H9 (cell line): ENCODE data around the gene HSD17B7. TPM values are rescaled to one million over a fixed set of nuclear protein-coding genes. Genes with fewer than 3 reads are reported as not detected.

Source experiments
- DNase-seq: peaks from one replicate; pipeline ENCODE4 v3.0.0-alpha.2; 2017
- H2AFZ ChIP-seq: one replicate; pipeline ENCODE4 v1.6.1; 2013; ENCODE audit warnings: mild to moderate bottlenecking, low read length, control low read depth, moderate library complexity
- H2AK5ac ChIP-seq: 2 replicates; pipeline ENCODE4 v1.6.1; 2013; ENCODE audit warnings: low read length, control low read depth, mixed read lengths; ENCODE audit not compliant: insufficient read length
- H2BK120ac ChIP-seq: one replicate; pipeline ENCODE4 v1.6.1; 2013; ENCODE audit warnings: low read depth, mild to moderate bottlenecking, low read length, control low read depth, inconsistent platforms; ENCODE audit not compliant: poor library complexity, severe bottlenecking
- H2BK12ac ChIP-seq: 2 replicates; pipeline ENCODE4 v1.6.1; 2013; ENCODE audit warnings: low read length, control low read depth, mixed read lengths, low read depth; ENCODE audit not compliant: insufficient read length
- H2BK15ac ChIP-seq: 2 replicates; pipeline ENCODE4 v1.6.1; 2013; ENCODE audit warnings: low read depth, low read length, control low read depth
- H2BK20ac ChIP-seq: one replicate; pipeline ENCODE4 v1.6.1; 2013; ENCODE audit warnings: low read depth, mild to moderate bottlenecking, low read length, control low read depth, inconsistent platforms; ENCODE audit not compliant: poor library complexity, severe bottlenecking
- H2BK5ac ChIP-seq: 2 replicates; pipeline ENCODE4 v1.6.1; 2013; ENCODE audit warnings: low read length, control low read depth, mixed read lengths; ENCODE audit not compliant: insufficient read length
- H3K14ac ChIP-seq: 2 replicates; pipeline ENCODE4 v1.6.1; 2013; ENCODE audit warnings: low read length, control low read depth; ENCODE audit not compliant: insufficient read depth
- H3K18ac ChIP-seq: 2 replicates; pipeline ENCODE4 v1.6.1; 2013; ENCODE audit warnings: low read depth, mild to moderate bottlenecking, mixed read lengths, low read length, control low read depth; ENCODE audit not compliant: insufficient read length
- H3K23ac ChIP-seq: 2 replicates; pipeline ENCODE4 v1.6.1; 2013; ENCODE audit warnings: low read length, control low read depth, mixed read lengths, low read depth; ENCODE audit not compliant: insufficient read length
- H3K23me2 ChIP-seq: 2 replicates; pipeline ENCODE4 v1.6.1; 2013; ENCODE audit warnings: low read depth, mild to moderate bottlenecking, mixed read lengths, low read length, control low read depth; ENCODE audit not compliant: insufficient read length, poor library complexity, severe bottlenecking
- H3K27ac ChIP-seq: 2 replicates; pipeline ENCODE4 v1.5.1; 2013; ENCODE audit warnings: low read length, control low read depth, mixed read lengths, low read depth; ENCODE audit not compliant: insufficient read length
- H3K27me3 ChIP-seq: 2 replicates; pipeline ENCODE4 v1.6.1; 2013; ENCODE audit warnings: low read length, control low read depth, inconsistent platforms; ENCODE audit not compliant: insufficient read depth
- H3K4ac ChIP-seq: 2 replicates; pipeline ENCODE4 v1.6.1; 2013; ENCODE audit warnings: low read depth, mild to moderate bottlenecking, control low read depth, inconsistent platforms, low read length, moderate library complexity
- H3K4me1 ChIP-seq: 2 replicates; pipeline ENCODE4 v1.6.1; 2013; ENCODE audit warnings: low read length, control low read depth, inconsistent platforms; ENCODE audit not compliant: insufficient read depth
- H3K4me2 ChIP-seq: 2 replicates; pipeline ENCODE4 v1.6.1; 2013; ENCODE audit warnings: low read length, control low read depth, mixed read lengths; ENCODE audit not compliant: insufficient read length, insufficient read depth
- H3K56ac ChIP-seq: 2 replicates; pipeline ENCODE4 v1.6.1; 2013; ENCODE audit warnings: low read depth, mild to moderate bottlenecking, mixed read lengths, low read length, control low read depth; ENCODE audit not compliant: insufficient read length
- H3K79me1 ChIP-seq: 2 replicates; pipeline ENCODE4 v1.6.1; 2013; ENCODE audit warnings: low read depth, mild to moderate bottlenecking, moderate library complexity, low read length, control low read depth, inconsistent platforms; ENCODE audit not compliant: insufficient read depth, poor library complexity, severe bottlenecking
- H3K79me2 ChIP-seq: 2 replicates; pipeline ENCODE4 v1.6.1; 2013; ENCODE audit warnings: low read length, control low read depth, inconsistent platforms; ENCODE audit not compliant: insufficient read depth
- H3K9ac ChIP-seq: 2 replicates; pipeline ENCODE4 v1.6.1; 2013; ENCODE audit warnings: low read length, control low read depth, mixed read lengths; ENCODE audit not compliant: insufficient read length; ENCODE audit errors: extremely low read depth
- H3K9me3 ChIP-seq: one replicate; pipeline ENCODE4 v1.6.1; 2013; ENCODE audit warnings: low read depth, low read length, inconsistent platforms; ENCODE audit not compliant: control insufficient read depth
- H3T11ph ChIP-seq: one replicate; pipeline ENCODE4 v1.6.1; 2013; ENCODE audit warnings: mild to moderate bottlenecking, low read length, control low read depth, inconsistent platforms
- H4K20me1 ChIP-seq: one replicate; pipeline ENCODE4 v1.6.1; 2013; ENCODE audit not compliant: control insufficient read depth, insufficient read length, insufficient read depth
- H4K5ac ChIP-seq: 2 replicates; pipeline ENCODE4 v1.6.1; 2013; ENCODE audit warnings: low read depth, mild to moderate bottlenecking, mixed read lengths, low read length, control low read depth; ENCODE audit not compliant: insufficient read length
- H4K8ac ChIP-seq: replicated peaks from 2 replicates; pipeline ENCODE4 v1.6.1; 2013; ENCODE audit warnings: low read length, control low read depth, mixed read lengths, low read depth; ENCODE audit not compliant: insufficient read length
- H4K91ac ChIP-seq: 2 replicates; pipeline ENCODE4 v1.6.1; 2013; ENCODE audit warnings: low read depth, mild to moderate bottlenecking, moderate library complexity, mixed read lengths, low read length, control low read depth; ENCODE audit not compliant: insufficient read length
- H3K27ac Mint-ChIP-seq, 3 experiments: 2 replicates in 2 of 3; 3 replicates in 1 of 3; pipeline ENCODE4 v1.8.0; 2020 to 2021; ENCODE audit warnings: mixed read lengths in 3 of 3, mild to moderate bottlenecking in 1 of 3, moderate library complexity in 1 of 3
- H3K27me3 Mint-ChIP-seq: 2 replicates; pipeline ENCODE4 v1.8.0; 2021; ENCODE audit warnings: low read depth, mild to moderate bottlenecking, moderate library complexity, mixed read lengths
- H3K36me3 Mint-ChIP-seq, 3 experiments: 2 replicates in 2 of 3; 3 replicates in 1 of 3; pipeline ENCODE4 v1.8.0; 2020 to 2021; ENCODE audit warnings: low read depth in 3 of 3, mixed read lengths in 3 of 3; ENCODE audit not compliant: insufficient read depth in 1 of 3
- H3K4me1 Mint-ChIP-seq, 2 experiments: 2 replicates each; pipeline ENCODE4 v1.8.0; 2020; ENCODE audit warnings: mixed read lengths in 2 of 2
- H3K4me3 Mint-ChIP-seq, 2 experiments: 2 replicates in 1 of 2; 3 replicates in 1 of 2; pipeline ENCODE4 v1.8.0; 2020 to 2021; ENCODE audit warnings: mild to moderate bottlenecking in 2 of 2, mixed read lengths in 2 of 2, moderate library complexity in 1 of 2
- H3K9me3 Mint-ChIP-seq, 2 experiments: 2 replicates in 1 of 2; 3 replicates in 1 of 2; pipeline ENCODE4 v1.8.0; 2020; ENCODE audit warnings: mild to moderate bottlenecking in 2 of 2, mixed read lengths in 2 of 2, moderate library complexity in 1 of 2
- CTCF ChIP-seq: fragments of 200-600 bp; sonication (generic); conservative IDR thresholded peaks from 3 replicates; pipeline ENCODE4 v1.8.0; 2021; ENCODE audit warnings: antibody characterized with exemption, mild to moderate bottlenecking
- WGBS: extraction: QIAGEN DNeasy Blood & Tissue Kit; methylation state at CpG from one replicate; pipeline ENCODE4 v1.1.7; 2013; ENCODE audit warnings: missing lambda C conversion rate, low lambda C conversion rate, mixed read lengths; ENCODE audit not compliant: insufficient read length; ENCODE audit errors: extremely low coverage; 5-methylcytosine and 5-hydroxymethylcytosine counted together
- total RNA-seq: library from RNA; stranded (reverse); gene quantifications from 2 replicates; pipeline ENCODE4 v1.2.1, GENCODE V29; 2021

Gene HSD17B7
- total RNA-seq, 1 experiment from 2014 or later, result 26.2 TPM

GRCh38 chr1:162757476-162757875 is 33.0 kb upstream of the HSD17B7 start:
- Histone ChIP-seq H3K18ac (no peak overlapping the region), H2AFZ (no peak overlapping the region), H4K20me1 (no peaks in the 10 kb centered on the region), H3K4me2 (no peak overlapping the region), H2BK20ac (no peak overlapping the region), H3K56ac (no peak overlapping the region), H3K9ac (no peak overlapping the region), H3K9me3 (no peaks in the 10 kb centered on the region), H3K23ac (no peak overlapping the region), H3K27ac (no peak overlapping the region), H3K79me1 (no peaks in the 10 kb centered on the region), H3T11ph (no peak overlapping the region), H3K27me3 (no peaks in the 10 kb centered on the region), H4K8ac (no peak overlapping the region), H3K14ac (no peak overlapping the region), H3K4me1 (no peaks in the 10 kb centered on the region), H3K23me2 (no peaks in the 10 kb centered on the region), H4K91ac (no peak overlapping the region), H2BK120ac (no peak overlapping the region), H2BK12ac (no peak overlapping the region), H2AK5ac (no peak overlapping the region), H2BK5ac (no peak overlapping the region), H3K4ac (no peak overlapping the region), H4K5ac (no peak overlapping the region), H3K79me2 (no peaks in the 10 kb centered on the region), H2BK15ac (no peak overlapping the region)
- Mint-ChIP-seq H3K27me3 (no peaks in the 10 kb centered on the region), H3K4me3 (no peak overlapping the region), H3K27ac (no peak overlapping the region), H3K4me1 (no peaks in the 10 kb centered on the region), H3K36me3 (no peaks in the 10 kb centered on the region), H3K9me3 (no peaks in the 10 kb centered on the region)
- no peak for DNase-seq
- whole genome bisulfite sequencing, result no CpG with 5 or more reads among the region's 1 CpG
- TF ChIP-seq CTCF, result no peak
